Measurements from ENCODE around the gene IRF2BP1.

GRCh38 chr19:45919678-45920077 lies 33.7 kb upstream of the IRF2BP1 start:
- TF ChIP-seq, protein P1, sequence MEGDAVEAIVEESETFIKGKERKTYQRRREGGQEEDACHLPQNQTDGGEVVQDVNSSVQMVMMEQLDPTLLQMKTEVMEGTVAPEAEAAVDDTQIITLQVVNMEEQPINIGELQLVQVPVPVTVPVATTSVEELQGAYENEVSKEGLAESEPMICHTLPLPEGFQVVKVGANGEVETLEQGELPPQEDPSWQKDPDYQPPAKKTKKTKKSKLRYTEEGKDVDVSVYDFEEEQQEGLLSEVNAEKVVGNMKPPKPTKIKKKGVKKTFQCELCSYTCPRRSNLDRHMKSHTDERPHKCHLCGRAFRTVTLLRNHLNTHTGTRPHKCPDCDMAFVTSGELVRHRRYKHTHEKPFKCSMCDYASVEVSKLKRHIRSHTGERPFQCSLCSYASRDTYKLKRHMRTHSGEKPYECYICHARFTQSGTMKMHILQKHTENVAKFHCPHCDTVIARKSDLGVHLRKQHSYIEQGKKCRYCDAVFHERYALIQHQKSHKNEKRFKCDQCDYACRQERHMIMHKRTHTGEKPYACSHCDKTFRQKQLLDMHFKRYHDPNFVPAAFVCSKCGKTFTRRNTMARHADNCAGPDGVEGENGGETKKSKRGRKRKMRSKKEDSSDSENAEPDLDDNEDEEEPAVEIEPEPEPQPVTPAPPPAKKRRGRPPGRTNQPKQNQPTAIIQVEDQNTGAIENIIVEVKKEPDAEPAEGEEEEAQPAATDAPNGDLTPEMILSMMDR (IDR thresholded peaks at IDR 0.05 in 8 of 11, conservative IDR thresholded peaks at IDR 0.05 in 3 of 11): no peak
- TF ChIP-seq POLR2A (IDR thresholded peaks at IDR 0.05) (no peak), POLR2AphosphoS5 (IDR thresholded peaks at IDR 0.05) (no peak)

Data from spleen (tissue), 7 donors.